NCI-H2227 (cell line): ENCODE measurements around the gene EID3.

ENCODE experiments used
- DNase-seq: peaks from one replicate; lab custom pipeline; 2025; ENCODE audit not compliant: unreplicated experiment; lab: John Stamatoyannopoulos, UW

The EID3 gene

DNA sequence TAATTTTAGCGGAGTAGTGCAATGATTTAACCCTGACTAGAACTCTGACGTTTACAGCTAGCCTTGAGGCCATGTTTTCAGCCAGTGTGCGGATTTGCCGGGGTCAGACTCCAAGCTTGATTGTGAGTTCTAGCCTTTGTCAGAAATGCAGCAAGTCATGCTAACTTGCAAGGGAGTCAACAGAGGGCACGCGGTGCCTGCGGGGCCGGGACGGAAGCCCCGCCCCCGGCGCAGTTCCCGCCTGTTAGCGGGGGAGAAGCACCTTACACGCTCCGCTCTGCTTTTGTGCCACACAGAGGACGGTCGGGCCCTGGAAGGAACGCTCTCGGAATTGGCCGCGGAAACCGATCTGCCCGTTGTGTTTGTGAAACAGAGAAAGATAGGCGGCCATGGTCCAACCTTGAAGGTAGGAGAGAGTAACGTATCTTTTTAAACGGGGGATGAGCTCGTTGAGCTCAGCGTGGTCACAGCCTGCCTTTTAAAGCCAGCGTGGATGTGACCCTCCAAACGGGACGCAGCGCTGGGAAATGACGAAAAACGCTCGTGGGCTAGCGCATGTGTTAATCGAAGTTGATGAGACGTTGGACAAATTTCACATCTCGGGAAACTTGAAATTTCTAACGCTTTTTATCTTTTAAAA is 14.8 kb upstream of the EID3 start:
- DNase-seq, result peak; percentile 89

DNA sequence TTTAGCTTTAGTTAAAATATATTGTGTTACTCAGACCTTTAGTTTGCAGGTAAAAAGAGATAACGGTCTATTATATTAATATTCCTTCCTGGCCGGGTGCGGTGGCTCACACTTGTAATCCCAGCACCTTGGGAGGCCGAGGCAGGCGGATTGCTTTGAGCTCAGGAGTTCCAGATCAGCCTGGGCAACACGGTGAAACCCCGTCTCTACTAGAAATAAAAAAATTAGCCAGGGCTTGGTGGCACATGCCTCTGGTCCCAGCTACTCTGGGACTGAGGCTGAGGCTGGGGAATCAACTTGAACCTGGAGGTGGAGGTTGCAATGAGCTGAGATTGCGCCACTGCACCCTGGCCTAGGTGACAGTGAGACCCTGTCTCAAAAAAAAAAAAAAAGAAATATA is 13.2 kb upstream of the EID3 start:
- DNase-seq, result no peak

DNA sequence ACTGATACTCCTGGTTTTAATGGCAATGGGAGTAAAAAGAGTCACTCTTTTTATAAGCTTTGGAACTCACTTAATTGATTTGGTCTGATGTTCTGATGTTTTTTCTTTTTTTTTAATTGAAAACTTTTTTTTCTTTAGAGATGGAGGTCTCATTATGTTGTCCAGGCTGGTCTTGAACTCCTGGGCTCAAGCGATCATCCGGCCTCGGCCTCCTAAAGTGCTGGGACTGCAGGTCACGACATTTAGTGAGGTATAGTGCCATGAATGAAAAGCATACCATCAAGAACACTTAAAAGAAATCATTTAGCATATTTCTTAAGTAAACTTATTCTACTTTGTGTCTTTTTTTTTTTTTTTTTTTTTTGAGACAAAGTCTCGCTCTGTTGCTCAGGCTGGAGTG is 12.7 kb upstream of the EID3 start:
- DNase-seq, result no peak

DNA sequence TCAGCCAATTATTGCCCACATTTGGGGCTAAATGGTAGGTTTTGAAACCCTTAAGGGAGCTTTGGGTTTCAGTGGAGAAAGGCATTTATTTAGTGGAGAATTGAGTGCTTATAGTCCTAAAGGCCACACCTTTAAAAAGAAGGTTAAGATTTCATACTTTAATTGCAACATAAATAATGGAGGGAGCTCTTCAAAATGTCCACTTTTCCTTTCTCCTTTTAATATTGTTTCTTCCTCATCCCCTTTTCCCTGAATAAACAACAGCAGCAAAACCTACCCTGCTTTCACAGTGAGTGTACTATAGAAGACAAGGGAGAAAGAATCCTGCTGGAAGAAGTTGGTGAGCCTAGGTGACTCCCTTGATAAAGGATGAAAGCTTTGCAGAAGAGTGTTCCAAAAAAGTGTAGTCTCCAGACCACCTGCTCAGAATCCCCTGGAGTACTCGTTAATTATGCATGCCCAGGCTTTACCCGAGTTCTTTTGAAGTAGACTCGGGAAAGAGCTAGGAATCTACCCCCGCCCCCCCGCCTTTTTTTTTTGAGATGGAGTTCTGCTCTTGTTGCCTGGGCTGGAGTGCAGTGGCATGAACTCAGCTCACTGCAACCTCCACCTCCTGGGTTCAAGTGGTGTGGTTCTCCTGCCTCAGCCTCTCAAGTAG is 11.5 kb upstream of the EID3 start:
- no peak for DNase-seq

DNA sequence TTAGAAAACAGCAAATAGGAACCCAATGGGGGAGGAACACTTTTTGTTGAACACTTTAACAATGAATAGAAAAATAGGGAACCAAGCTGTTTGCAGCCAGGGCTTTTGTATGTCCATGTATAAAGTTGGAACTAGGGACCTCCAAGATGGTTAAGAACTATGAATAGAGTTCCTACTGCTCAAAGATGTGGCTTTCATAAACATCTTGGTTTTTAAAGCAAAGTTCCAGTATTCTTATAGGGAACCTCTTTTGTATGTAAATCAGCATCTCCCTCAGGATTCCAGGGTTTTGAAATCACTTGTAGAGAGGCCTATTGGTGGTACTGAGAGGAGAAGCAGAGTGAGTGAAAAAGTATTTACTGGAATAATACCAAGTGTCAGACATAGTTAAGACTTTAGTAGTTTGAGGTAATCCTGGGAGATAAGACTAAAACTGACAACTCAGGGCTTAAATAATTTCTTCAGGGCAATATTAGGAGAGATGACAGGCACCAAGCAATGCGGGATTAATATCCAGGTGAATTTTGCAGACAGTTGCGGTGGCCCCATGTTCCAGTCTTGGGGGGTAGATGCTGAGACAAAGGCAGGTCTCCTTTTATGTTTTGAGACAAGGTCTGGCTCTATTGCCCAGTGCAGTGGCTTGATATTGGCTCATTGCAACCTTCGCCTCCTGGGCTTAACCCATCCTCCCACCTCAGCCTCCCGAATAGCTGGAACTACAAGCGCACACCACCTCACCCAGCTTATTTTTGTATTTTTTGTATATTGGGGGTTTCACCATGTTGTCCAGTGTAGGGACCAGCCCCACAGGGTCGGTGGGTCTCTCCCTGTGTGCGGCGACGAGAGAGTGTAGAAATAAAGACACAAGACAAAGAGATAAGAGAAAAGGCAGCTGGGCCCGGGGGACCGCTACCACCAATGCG is 10.4 kb upstream of the EID3 start:
- no peak for DNase-seq

DNA sequence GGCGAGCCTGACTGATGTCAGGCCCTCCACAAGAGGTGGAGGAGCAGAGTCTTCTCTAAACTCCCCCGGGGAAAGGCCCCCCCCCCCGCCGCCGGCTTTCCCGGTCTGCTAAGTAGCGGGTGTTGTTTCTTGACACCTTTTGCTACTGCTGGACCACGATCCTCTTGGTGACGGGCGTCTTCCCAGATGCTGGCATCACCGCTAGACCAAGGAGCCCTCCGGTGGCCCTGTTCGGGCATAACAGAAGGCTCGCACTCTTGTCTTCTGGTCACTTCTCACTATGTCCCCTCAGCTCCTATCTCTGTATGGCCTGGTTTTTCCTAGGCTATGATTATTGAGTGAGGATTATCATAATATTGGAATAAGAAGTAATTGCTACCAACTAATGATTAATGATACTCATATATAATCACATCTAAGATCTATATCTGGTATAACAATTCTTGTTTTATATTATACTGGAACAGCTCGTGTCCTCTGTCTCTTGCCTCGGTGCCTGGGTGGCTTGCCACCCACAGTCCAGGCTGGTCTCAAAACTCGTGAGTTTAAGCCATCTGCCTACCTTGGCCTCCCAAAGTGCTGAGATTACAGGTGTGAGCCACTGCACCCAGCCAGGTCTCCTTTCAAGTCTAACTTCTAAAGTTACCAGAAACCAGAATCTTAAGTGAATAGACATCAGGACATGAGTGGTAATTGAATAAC is 9.2 kb upstream of the EID3 start:
- DNase-seq, result peak; percentile 16

DNA sequence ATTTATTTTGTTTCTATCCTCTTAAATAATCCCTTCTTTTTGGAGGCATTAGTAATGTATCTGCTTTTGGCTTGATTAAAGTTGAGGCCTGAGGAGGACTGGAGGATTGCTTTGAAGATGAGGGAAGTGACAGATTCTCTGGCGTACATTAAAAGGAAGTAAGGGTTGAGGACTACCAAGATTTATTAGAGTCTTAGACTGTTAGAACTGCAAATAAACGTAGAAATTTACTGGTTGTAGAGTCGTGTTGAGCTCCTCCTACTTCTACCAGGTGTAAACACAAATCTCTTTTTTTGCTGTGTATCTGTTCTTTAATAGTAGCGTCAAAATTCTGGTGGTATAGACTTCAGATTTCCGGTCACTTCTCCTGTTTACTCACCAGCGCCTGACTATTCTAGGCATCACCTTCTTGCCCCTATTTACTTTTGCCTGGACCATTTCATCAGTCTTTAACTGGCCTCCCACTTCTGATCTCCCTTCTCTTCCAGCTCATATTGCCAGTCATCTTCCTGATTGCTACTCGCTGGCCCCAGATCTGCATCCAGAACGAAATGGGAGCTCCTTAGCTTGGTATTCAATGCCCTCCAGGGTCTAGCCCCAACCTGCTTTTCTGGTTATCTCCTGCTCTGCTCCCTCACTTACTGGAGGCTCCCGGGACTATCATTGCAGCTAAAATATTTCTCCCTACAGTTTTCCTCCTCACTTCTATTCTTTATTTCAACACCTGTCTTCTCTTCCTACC is 8.4 kb upstream of the EID3 start:
- DNase-seq, result no peak

DNA sequence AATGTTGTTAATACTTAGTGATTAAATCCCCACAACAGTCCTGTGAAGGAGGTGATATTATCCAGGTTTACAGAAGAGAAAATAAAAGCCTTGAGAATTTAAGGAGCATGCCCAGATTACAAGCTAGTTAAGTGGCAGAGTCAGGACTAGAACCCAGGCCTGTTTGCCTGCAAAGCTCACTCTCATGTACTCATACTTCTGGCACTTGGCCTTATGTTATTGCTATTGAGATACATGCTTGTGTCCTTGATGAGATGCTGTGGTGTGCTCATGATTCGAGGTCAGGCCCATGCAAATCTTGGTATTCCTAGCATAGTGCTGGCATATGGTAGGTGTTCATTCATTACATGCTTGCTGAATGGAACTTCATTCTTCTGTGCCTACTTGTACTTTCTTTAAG is 7.6 kb upstream of the EID3 start:
- DNase-seq, result no peak

DNA sequence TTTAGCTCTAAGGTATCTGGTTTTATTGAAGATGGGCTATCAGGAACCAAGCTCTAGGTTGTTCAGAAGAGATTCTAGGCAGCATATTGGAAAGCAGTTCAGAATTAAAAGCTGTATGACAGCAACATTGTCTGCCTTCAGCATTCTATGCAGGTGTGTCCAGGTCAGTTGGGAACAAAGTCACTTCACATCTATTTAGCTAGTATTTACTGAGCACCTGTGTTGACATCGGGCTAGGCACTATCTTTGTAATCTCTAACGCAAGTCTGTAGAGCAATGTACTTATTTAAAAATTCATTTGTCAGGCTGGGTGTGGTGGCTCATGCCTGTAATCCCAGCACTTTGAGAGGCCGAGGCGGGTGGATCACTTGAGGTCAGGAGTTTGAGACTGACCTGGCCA is 6.8 kb upstream of the EID3 start:
- DNase-seq, result no peak

DNA sequence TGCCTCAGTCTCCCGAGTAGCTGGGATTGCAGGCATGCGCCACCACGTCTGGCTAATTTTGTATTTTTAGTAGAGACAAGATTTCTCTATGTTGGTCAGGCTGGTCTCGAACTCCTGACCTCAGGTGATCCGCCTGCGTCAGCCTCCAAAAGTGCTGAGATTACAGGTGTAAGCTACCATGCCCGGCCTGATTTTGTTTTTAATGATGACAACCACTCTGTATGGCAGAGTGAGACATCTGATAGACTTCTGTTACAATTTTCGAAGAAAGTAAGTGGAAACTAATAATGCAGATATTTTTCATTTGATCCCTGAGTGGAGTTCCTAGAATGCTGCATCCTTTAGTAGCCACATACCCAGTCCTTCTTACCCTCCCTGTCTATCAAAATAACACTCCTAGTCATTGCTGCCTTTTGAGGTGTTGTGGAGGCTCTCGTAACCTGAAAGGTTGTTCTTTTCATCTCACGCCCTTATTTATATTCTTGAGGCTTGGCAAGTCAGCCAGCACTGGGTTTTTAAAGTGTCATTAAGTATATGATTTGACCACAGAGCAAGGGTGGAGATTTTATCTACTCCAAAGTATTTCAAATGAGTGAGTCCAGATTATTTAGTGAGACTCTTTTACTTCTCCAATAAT is 5.9 kb upstream of the EID3 start:
- DNase-seq, result no peak

DNA sequence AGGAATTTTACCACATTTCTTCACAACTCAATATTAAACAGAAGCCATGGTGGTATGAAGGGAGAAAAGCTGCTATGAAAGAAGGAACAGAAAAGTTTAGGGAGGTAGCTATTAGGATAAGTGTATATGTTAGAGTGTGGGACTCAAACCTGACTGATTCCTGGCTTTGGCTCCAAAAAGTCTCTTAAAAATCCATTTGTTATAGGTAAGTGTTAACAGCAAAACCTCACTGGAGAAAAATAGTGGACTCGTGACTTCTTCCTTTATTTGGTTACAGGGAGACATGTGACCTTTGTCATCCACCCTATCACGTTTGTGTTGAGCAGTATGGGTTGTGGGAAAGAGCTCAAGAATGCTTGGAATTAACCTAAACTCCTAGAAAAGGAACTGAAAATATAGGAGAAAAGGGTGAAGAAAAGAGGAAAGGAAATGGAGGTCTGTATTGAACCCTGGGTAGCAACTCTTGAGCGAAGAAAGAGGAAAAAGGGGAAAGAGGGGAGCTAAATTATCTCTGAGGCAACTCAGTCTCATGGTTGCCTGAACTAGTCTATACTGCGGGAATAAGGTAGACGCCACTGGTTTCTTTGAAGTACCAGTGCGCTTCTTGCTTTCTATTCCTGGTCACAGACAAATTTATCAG is 3.6 kb upstream of the EID3 start:
- no peak for DNase-seq

DNA sequence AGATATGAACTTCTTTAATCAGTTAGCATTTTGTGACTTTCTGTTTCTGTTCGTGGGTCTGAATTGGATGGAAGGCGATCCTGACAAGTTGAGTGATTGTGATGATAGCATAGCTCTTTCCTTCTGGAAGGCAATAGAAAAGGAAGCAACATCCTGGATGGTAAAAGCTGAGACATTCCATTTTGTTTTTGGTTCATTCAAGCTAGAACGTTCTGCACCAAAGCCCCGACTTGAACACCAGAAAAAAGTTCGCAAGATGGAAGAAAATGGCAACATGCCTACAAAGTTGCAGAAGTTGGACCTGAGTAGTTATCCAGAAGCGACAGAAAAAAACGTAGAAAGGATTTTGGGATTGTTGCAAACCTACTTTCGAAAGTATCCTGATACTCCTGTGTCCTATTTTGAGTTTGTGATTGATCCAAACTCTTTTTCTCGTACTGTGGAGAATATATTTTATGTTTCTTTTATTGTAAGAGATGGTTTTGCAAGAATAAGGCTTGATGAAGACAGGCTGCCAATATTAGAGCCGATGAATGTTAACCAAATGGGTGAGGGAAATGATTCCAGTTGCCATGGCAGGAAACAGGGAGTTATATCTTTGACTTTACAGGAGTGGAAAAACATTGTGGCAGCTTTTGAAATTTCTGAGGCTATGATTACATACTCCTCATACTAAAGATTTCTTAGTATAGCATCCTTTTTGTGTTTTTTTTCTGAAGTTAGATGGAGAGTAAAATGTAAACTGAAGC is 896 bp downstream of the EID3 start:
- no peak for DNase-seq

DNA sequence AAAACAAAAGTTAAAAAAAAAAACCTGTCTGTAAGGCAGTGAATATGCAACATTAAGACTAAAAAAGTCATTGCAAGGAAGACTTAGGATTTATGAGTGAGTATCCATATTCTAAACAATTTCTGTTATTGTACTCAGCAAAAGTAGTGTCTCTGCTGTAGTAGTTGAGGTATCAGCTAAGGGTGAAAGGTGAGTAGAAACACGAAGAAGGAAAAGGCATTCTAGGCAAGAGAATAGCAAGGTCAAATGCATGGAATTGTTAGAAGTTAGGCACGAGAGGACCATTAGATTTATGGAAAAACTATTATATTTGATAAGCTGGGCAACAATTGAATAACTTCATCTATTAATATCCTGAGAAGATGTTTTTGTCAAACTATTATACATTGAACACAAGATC is 1.8 kb downstream of the EID3 start:
- no peak for DNase-seq

DNA sequence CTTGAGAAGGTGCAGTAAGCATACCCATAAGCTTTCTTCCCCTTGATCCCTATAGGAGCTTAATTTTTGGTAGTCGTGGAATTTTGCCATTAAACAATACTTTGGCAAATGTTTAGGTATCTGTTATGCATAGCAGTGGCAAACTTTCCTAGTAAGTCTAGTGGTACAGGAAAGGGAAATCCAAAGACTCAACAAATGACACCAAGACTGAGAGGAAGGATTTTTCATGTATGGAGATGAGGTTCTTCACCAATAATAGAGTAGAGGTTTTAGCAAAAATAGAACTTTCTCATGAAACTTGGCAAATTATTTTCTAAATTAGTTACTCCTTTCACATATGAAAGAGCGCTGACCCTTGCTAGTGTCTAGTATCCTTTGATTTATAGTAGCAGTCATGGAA is 2.8 kb downstream of the EID3 start:
- no peak for DNase-seq

DNA sequence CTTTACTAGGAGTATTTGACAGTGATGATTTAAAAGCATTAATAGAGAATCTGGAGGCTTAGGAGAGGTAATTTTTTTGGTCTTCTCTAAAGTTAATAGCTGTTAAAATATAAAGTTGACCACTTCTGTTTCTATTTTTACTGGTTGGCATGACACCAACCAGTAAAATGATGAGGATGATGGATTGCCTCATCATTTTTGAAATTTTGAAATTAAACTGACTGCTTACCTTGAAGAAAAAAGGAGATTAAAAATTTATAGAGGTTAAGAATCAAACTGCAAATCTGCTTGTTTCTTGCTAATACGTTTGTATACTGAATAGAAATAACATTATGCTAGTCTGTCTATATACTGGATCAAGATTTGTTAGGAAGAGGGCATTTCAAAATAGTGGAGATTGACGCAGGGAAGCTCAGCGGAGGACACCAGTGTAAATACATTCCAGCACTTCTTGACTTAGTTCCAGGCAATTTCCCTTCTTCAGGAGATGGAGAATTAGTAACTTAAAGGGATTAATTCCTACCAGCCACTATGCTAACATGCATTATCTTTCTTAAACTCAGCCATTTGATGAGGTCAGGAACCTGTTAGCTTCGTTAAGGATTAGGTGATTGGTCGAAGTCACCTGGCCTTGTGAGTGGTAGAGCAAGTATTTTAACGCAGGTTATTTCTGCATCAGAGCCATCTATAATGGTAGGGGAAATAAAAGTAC is 3.6 kb downstream of the EID3 start:
- no peak for DNase-seq

DNA sequence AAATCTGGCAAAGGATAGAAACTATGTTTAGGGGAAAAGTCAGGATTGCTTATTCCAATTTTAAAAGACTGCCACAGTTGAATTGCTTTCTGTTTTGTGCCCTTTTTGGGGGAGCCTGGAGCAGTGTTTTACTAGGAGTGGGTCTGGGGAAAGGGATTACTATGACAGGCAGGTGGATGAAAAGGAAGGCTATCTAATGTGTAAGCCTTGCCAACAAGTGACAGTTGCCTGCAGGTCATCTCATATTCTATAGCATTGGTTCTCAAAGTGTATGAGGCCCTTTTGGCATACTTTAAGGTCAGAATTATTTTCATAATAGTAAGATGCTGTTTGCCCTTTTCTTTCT is 4.1 kb downstream of the EID3 start:
- no peak for DNase-seq

DNA sequence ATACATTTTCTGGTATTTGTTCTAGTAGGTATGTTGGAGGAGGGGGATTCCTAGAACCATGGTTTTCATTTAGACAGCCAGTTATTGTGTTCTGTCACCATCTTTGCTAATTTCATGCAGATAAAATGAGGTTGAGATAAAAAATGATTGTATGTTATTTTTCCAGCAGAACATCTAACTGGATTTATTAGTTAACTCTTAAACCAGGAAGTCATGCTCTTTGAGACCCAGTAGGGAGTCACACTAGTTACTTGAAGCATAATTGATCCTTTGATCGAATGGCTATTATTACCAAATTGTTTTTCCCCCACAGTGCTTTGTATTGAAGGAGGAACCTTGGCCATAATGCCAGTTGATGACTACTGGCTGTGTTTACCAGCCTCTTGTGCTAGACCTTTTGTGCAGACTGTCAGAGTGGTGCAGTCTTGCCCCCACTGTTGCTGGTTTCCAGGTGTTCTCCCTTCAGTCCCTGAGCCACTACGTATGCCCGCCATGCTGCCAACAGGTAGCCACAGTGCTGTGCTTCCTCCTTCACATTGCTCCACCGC is 6.0 kb downstream of the EID3 start:
- DNase-seq, result no peak
